AG09319 (cell line): ENCODE measurements around the gene SSB.

Source experiments
- DNase-seq: peaks from one replicate; pipeline ENCODE4 v3.0.0-alpha.2; 2010; ENCODE audit warnings: low read depth; ENCODE audit errors: extremely low read depth
- TF ChIP-seq, protein P1 (sequence below): IDR thresholded peaks from 2 replicates; pipeline ENCODE4 v1.5.1; 2011; ENCODE audit warnings: low read depth, mild to moderate bottlenecking, inconsistent platforms, low read length, moderate library complexity

SSB gene

DNA sequence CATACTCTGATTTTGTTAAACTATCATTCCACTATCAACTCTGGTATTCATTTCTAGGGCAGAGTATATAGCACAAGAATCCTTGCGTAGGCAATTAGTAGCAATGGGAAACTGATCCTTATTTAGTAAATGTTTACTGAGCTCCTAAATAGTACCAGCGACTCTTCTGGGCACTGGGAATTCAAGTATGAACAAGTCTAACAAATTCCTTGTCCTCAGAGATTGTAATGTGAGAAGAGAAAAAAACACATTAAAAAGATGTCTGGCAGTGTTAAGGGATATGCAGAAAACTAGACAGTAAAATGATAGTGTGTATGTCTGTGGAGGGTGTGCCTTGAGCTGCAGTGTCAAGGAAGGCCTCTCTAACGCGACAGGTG lies 25.3 kb downstream of the SSB start:
- TF ChIP-seq, protein P1, sequence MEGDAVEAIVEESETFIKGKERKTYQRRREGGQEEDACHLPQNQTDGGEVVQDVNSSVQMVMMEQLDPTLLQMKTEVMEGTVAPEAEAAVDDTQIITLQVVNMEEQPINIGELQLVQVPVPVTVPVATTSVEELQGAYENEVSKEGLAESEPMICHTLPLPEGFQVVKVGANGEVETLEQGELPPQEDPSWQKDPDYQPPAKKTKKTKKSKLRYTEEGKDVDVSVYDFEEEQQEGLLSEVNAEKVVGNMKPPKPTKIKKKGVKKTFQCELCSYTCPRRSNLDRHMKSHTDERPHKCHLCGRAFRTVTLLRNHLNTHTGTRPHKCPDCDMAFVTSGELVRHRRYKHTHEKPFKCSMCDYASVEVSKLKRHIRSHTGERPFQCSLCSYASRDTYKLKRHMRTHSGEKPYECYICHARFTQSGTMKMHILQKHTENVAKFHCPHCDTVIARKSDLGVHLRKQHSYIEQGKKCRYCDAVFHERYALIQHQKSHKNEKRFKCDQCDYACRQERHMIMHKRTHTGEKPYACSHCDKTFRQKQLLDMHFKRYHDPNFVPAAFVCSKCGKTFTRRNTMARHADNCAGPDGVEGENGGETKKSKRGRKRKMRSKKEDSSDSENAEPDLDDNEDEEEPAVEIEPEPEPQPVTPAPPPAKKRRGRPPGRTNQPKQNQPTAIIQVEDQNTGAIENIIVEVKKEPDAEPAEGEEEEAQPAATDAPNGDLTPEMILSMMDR = no peak
- no peak for DNase-seq

DNA sequence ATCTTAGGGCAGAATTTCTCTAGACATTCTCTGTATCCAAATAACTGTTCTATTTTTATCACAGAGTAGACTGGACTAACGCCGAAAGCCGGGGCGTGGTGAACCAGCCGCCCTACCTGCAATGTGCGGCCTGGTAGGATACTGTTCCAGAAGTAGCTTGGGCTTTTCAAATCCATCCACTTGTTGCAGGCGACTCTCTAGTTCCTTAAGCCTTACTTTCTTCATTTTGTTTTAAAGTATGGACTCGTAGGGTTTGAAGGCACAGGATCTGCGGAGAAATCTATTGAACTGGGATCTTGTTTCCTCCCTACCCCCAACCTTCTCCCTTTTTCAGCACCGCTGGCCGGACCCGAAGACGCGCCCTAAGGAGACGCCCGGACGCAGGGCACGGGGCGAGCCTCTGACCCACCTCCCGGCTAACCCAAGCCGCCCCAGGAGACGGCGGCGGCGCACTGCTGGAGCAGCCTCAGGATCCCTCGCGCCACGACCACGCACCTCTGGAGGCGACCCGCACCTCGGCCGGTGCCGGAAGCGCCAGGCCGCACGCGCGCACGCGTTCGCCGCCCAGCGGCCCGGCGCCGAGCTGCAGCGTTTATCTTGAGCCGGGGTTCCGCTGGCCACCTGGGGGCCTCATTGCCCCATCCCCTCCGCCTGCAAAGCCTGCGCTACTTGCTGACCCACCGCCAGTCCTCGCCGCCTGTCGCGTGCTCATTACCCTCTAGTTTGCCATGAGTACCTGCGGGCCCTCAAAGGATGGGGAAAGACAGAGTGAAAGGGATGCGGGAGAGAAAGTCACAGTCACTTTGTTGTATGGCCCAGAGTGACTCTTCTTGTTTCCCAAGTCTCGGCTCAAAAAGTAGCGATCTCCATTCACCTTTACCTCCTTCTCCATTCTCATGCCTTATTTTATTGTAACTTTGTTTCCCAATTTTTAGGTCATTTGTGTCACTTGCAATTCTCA lies 26.0 kb downstream of the SSB start, which contains the start of gene METTL5:
Gene METTL5, minus strand, starts transcription at position 533 of the 961 bp plus-strand sequence. Its CDS starts 308 bp downstream, at position 225.
- TF ChIP-seq, protein P1 = peak; percentile 72
- DNase-seq = peak; percentile 39

DNA sequence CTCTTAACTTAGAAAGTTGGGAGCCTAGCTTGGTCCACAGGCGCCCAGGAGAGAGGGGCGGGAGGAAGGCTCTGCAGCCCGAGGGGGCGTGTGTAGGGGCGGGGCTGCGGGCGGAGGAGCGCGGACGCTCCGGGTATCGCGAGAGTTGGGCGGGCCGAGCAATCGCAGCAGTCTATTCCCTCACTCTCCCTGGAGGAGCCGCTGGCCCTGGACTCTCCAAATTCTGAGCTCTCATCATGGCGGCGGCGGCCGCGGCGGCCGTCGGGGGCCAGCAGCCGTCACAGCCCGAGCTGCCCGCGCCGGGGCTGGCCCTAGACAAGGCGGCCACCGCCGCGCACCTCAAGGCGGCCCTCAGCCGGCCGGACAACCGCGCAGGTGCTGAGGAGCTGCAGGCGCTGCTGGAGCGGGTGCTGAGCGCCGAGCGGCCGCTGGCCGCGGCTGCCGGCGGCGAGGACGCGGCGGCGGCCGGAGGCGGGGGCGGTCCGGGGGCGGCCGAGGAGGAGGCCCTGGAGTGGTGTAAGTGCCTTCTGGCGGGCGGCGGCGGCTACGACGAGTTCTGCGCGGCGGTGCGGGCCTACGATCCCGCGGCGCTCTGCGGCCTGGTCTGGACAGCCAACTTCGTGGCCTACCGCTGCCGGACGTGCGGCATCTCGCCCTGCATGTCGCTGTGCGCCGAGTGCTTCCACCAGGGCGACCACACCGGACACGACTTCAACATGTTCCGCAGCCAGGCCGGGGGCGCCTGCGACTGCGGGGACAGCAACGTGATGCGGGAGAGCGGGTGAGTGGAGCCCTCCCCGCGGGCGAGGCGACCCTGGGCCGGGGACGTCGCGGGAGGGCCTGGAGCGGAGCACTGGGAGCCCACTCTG lies 28.8 kb downstream of the SSB start, which contains the start of gene UBR3:
Gene UBR3, plus strand, starts transcription at position 183 of the 869 bp plus-strand sequence. Its CDS starts 54 bp downstream, at position 237.
- TF ChIP-seq, protein P1 = peak; percentile 12
- DNase-seq = peak; percentile 86

DNA sequence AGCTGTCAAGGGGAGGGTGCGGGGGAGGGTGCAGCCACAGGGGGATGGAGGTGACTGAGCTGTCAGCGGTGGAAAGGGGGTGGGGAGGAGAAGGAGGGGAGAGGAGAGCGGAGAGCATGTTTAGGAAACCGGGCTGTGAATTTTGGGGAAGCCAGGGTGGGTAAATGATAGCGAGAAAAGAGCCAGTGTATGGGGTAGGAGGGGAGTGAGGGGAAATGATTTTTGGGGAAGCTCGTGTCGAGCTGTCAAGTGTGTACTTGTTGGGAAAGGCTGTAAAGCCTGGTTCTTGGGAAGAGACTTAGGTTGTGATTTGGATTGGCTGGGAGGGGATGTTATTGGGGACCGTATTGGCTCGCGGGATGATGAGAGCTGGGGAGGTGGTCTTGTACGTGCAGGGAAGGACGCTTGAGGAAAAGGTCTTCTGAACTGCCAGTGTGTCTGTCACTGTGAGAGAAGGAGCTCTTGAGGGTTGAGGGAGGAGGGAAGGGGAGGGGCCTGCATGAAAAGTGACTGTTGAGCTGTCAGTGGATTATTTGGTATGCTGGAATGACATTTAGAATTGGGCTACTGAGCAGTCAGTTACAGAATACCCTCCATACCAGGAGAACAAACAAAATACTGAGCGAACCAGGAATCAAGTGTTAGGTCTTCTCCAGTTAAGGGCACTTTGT lies 29.6 kb downstream of the SSB start:
- TF ChIP-seq, protein P1 = no peak
- DNase-seq = no peak

DNA sequence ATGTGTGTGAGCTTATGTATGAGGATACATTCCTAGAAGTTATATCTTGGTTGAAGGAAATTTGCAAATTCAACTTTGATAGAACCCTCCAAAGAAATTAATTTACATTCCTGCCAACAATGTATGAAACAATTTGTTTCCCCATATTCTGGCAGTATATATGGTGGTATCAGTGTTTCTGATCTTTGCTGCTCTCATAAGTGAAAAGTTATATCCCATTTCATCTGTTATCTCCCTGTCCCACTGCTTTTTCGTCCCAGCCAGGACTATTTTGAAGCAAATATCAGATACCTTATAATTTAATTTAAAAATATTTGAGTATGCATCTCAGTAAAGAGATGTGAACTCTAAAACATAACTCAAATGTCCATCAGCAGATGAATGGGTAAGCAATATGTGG lies 35.7 kb downstream of the SSB start:
- DNase-seq = no peak
- TF ChIP-seq, protein P1 = no peak

DNA sequence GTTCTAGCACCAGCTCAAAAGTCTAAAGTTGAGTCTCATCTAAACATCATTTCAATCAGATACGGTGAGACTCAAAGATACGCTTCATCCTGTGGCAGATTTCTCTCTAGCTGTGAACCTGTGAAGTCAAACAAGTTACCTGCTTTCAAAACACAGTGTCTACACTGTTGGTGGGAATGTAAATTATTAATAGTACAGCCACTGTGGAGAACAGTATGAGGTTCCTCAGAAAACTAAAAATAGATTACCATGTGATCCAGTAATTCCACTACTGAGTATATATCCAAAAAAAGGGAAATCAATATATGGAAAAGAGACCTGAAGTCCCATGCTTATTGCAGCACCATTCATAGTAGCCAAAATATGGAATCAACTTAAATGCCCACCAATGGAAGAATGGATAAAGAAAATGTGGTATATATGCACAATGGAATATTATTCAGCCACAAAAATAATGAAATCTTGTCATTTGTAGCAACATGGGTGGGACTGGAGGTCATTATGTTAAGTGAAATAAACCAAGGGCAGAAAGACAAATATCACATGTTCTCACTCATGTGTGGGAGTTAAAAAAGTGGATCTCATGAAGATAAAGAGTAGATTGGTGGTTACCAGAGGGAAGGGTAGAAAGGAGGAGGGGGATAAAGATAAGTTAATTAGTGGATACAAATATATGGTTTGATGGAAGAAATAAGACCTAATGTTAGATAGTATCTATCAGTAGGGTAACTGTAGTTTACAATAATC lies 40.2 kb downstream of the SSB start:
- TF ChIP-seq, protein P1 = no peak
- DNase-seq = no peak
